HUES64 (cell line): Measurements from ENCODE around the gene PDE1C.

Source experiments
- H3K27ac ChIP-seq: 2 replicates; pipeline ENCODE4 v1.7.0; 2013; ENCODE audit warnings: low read depth, low read length, inconsistent platforms
- H3K27me3 ChIP-seq: 2 replicates; pipeline ENCODE4 v1.6.1; 2013; ENCODE audit warnings: mild to moderate bottlenecking, low read length; ENCODE audit not compliant: insufficient read depth
- H3K36me3 ChIP-seq: 2 replicates; pipeline ENCODE4 v1.6.1; 2013; ENCODE audit warnings: mild to moderate bottlenecking, low read length; ENCODE audit not compliant: insufficient read depth
- H3K4me1 ChIP-seq: 2 replicates; pipeline ENCODE4 v1.6.1; 2013; ENCODE audit warnings: mild to moderate bottlenecking, low read length, moderate library complexity; ENCODE audit not compliant: insufficient read depth
- H3K4me3 ChIP-seq: 2 replicates; pipeline ENCODE4 v1.5.1; 2013; ENCODE audit warnings: mild to moderate bottlenecking, low read length, moderate library complexity
- H3K9ac ChIP-seq: 2 replicates; pipeline ENCODE4 v1.6.1; 2013; ENCODE audit warnings: mild to moderate bottlenecking, low read depth, low read length
- H3K9me3 ChIP-seq: 2 replicates; pipeline ENCODE4 v1.6.1; 2013; ENCODE audit warnings: low read depth, low read length; ENCODE audit not compliant: insufficient read depth
- WGBS: fragments of 150-250, 120-280 bp; methylation state at CpG from one replicate; pipeline ENCODE4 v1.1.7; 2013; ENCODE audit warnings: missing lambda C conversion rate; 5-methylcytosine and 5-hydroxymethylcytosine counted together

PDE1C gene

GRCh38 chr7:31729195-31729804 lies 340.9 kb downstream of the PDE1C start:
- Histone ChIP-seq H3K27ac (no peak overlapping the region), H3K9ac (no peak overlapping the region), H3K4me3 (no peak overlapping the region), H3K9me3 (0 out of 2 replicates have a peak, but pooled peaks cover 3% of the 10 kb centered on the region), H3K4me1 (no peaks in the 10 kb centered on the region), H3K36me3 (no peaks in the 10 kb centered on the region), H3K27me3 (no peaks in the 10 kb centered on the region)
- WGBS = 55% methylated on average over 3 of the region's 3 CpGs

DNA sequence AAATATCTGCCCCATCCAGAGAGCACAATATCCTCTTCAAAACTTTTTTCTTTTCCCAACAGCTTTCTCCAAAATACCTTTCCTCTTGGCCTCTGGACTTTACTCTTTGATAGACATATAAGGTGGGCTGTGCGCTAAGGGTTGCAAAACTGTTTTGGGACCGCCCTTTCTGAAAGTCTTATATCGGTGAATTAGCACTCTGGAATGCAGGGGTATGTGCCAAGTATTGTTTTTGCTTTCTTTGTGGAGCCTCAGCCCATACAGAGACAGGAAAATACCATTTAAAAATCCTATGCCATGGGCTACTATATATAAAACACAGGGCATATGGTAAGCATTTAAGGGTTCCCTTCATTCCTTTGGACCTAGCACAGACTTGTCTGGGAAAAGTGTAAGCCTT lies 345.5 kb downstream of the PDE1C start:
- Histone ChIP-seq H3K27ac (no peak overlapping the region), H3K4me1 (no peaks in the 10 kb centered on the region), H3K4me3 (no peak overlapping the region), H3K9ac (no peak overlapping the region), H3K27me3 (no peaks in the 10 kb centered on the region), H3K36me3 (no peaks in the 10 kb centered on the region), H3K9me3 (0 out of 2 replicates have a peak, but pooled peaks cover 3% of the 10 kb centered on the region)
- WGBS = 96% methylated on average over 3 of the region's 3 CpGs

- no peak overlapping the region for H3K27ac ChIP-seq
- no peaks in the 10 kb centered on the region for H3K36me3 ChIP-seq
- H3K27me3 ChIP-seq = no peaks in the 10 kb centered on the region
- H3K9ac ChIP-seq = no peak overlapping the region
- H3K4me1 ChIP-seq = no peaks in the 10 kb centered on the region
- H3K4me3 ChIP-seq = no peak overlapping the region
- H3K9me3 ChIP-seq = 0 out of 2 replicates have a peak, but pooled peaks cover 1% of the 10 kb centered on the region
- WGBS = 91% methylated on average over 8 of the region's 8 CpGs
Observed at GRCh38 chr7:31720366-31720765, 349.8 kb downstream of the PDE1C start.

- WGBS = 100% methylated on average over 1 of the region's 1 CpG
- peaks cover 4% of the 10 kb centered on the region for H3K4me1 ChIP-seq
- no peak overlapping the region for H3K27ac ChIP-seq
- H3K36me3 ChIP-seq = no peaks in the 10 kb centered on the region
- H3K9me3 ChIP-seq = peaks cover 6% of the 10 kb centered on the region; the same call in 1 of the 2 replicates
- peaks cover 10% of the 10 kb centered on the region for H3K27me3 ChIP-seq
- no peak overlapping the region for H3K4me3 ChIP-seq
- no peak overlapping the region for H3K9ac ChIP-seq
Observed at GRCh38 chr7:31716355-31716754, 353.9 kb downstream of the PDE1C start.

DNA sequence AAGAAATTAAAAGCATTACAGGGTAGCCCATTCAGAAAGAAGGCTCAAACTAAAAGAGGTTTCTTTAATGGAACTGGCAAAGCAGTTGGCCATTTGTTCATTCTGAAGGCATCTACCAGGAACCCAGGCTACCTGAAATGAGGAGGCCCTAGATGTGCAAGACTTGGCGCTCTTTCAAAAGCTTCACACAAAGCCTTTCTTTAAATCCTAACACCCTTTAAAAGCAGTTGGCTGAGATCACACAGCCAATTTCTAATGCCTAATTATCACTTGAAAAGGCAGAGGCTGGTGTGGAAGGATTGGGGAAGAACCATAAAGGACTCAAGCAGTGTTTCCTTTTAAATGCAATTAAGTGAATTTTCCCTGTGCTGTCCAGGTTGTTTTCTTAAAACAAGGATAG lies 360.0 kb downstream of the PDE1C start:
- H3K9me3 ChIP-seq = peaks cover 6% of the 10 kb centered on the region; the same call in 1 of the 2 replicates
- H3K4me3 ChIP-seq = 0 out of 2 replicates have a peak overlapping the region, but pooled peaks have one; percentile 4
- WGBS = 3% methylated on average over 1 of the region's 1 CpG
- H3K9ac ChIP-seq = no peak overlapping the region
- H3K36me3 ChIP-seq = no peaks in the 10 kb centered on the region
- H3K27ac ChIP-seq = peak overlapping the region; percentile 32; the same call in 1 of the 2 replicates
- peaks cover 28% of the 10 kb centered on the region for H3K4me1 ChIP-seq
- H3K27me3 ChIP-seq = peaks cover 50% of the 10 kb centered on the region

DNA sequence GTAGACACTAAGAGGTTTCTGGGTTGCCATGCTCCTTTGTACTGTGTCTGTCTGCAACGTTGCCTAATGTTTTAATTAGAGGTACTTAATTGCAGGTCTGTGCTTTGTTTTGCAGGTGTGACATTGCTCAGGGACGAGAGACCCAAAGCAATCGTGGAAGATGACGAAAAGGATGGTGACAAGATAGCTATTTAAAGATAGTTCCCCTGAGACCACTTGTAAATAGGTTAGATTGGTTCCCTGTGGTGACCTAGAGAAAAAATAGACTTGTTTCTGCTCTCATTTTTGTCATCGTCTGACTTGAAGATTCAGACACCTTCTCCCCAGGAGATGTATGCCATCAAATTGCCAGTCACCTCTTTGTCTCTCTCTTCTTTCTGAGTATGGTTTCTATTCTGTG lies 363.1 kb downstream of the PDE1C start:
- Histone ChIP-seq H3K9ac (no peak overlapping the region), H3K4me1 (peaks cover 28% of the 10 kb centered on the region), H3K36me3 (no peaks in the 10 kb centered on the region), H3K9me3 (no peaks in the 10 kb centered on the region), H3K4me3 (no peak overlapping the region), H3K27me3 (peaks cover 47% of the 10 kb centered on the region), H3K27ac (no peak overlapping the region)
- 78% methylated on average over 5 of the region's 5 CpGs for WGBS

GRCh38 chr7:31705377-31705776 lies 364.8 kb downstream of the PDE1C start:
- H3K9ac ChIP-seq = no peak overlapping the region
- peaks cover 14% of the 10 kb centered on the region for H3K4me1 ChIP-seq
- 95% methylated on average over 3 of the region's 3 CpGs for WGBS
- H3K27me3 ChIP-seq = peaks cover 30% of the 10 kb centered on the region
- H3K9me3 ChIP-seq = no peaks in the 10 kb centered on the region
- H3K27ac ChIP-seq = no peak overlapping the region
- no peak overlapping the region for H3K4me3 ChIP-seq
- H3K36me3 ChIP-seq = no peaks in the 10 kb centered on the region

DNA sequence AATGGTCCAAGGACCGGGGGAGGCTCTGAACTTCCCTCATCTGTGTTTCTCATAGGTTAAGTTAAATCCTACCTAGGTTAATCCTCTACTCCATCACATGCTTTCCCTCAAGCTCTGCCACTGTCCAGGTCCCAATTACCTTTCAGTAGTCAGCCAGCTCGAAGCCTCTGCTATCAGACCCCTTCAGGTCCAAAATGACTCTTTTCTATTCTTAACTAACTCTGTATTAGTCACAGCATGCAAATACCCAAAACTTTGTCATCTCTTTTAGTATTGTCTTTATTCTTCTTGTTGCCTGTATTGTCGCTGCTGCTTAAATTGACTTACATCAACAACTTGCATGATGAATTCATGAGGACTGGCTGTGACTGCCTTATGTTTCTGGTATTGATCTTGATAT lies 367.9 kb downstream of the PDE1C start:
- no peaks in the 10 kb centered on the region for H3K4me1 ChIP-seq
- H3K27ac ChIP-seq = no peak overlapping the region
- 97% methylated on average over 3 of the region's 3 CpGs for WGBS
- no peak overlapping the region for H3K4me3 ChIP-seq
- peaks cover 8% of the 10 kb centered on the region; the same call in 1 of the 2 replicates for H3K27me3 ChIP-seq
- H3K9me3 ChIP-seq = no peaks in the 10 kb centered on the region
- no peaks in the 10 kb centered on the region for H3K36me3 ChIP-seq
- H3K9ac ChIP-seq = no peak overlapping the region
